Mesenchymal stem cell (in vitro differentiated cells and primary cell): ENCODE data around the gene MED13L.

Experiments
- DNase-seq: peaks from one replicate; pipeline ENCODE4 v3.0.0-alpha.2; 2013
- H2AFZ ChIP-seq: one replicate; pipeline ENCODE4 v1.6.1; 2013; ENCODE audit warnings: low read depth, mild to moderate bottlenecking, control low read depth, inconsistent platforms, low read length, moderate library complexity
- H2AK5ac ChIP-seq: 2 replicates; pipeline ENCODE4 v1.6.1; 2013; ENCODE audit warnings: low read length, moderate library complexity, mild to moderate bottlenecking, inconsistent platforms; ENCODE audit not compliant: severe bottlenecking
- H2BK120ac ChIP-seq: one replicate; pipeline ENCODE4 v1.6.1; 2013; ENCODE audit warnings: low read depth, mild to moderate bottlenecking, inconsistent platforms, low read length, moderate library complexity
- H2BK12ac ChIP-seq, 2 experiments: one replicate each; pipeline ENCODE4 v1.6.1; 2013; ENCODE audit warnings: inconsistent platforms in 2 of 2, low read length in 2 of 2, mild to moderate bottlenecking in 2 of 2, moderate library complexity in 2 of 2, control low read depth in 1 of 2
- H2BK15ac ChIP-seq: one replicate; pipeline ENCODE4 v1.6.1; 2013; ENCODE audit warnings: mild to moderate bottlenecking, low read depth, inconsistent platforms; ENCODE audit not compliant: poor library complexity, severe bottlenecking
- H2BK5ac ChIP-seq: 2 replicates; pipeline ENCODE4 v1.6.1; 2013; ENCODE audit warnings: low read depth, mild to moderate bottlenecking, low read length, control low read depth, inconsistent platforms; ENCODE audit not compliant: poor library complexity, severe bottlenecking
- H3K14ac ChIP-seq, 2 experiments: one replicate each; pipeline ENCODE4 v1.6.1; 2013; ENCODE audit warnings: inconsistent platforms in 2 of 2, low read length in 2 of 2, control low read depth in 1 of 2, mild to moderate bottlenecking in 1 of 2, moderate library complexity in 1 of 2
- H3K18ac ChIP-seq, 2 experiments: one replicate each; pipeline ENCODE4 v1.6.1; 2013; ENCODE audit warnings: inconsistent platforms in 2 of 2, low read length in 2 of 2, control low read depth in 1 of 2, low read depth in 1 of 2, mild to moderate bottlenecking in 1 of 2
- H3K23ac ChIP-seq, 2 experiments: one replicate each; pipeline ENCODE4 v1.6.1; 2013; ENCODE audit warnings: inconsistent platforms in 2 of 2, low read length in 2 of 2, mild to moderate bottlenecking in 2 of 2, moderate library complexity in 2 of 2, control low read depth in 1 of 2
- H3K27ac ChIP-seq: 2 replicates; pipeline ENCODE4 v1.5.1; 2013; ENCODE audit warnings: mild to moderate bottlenecking, moderate library complexity, low read length, control low read depth, inconsistent platforms; ENCODE audit not compliant: poor library complexity, severe bottlenecking
- H3K27me3 ChIP-seq, 2 experiments: 2 replicates each; pipeline versions ENCODE4 v1.6.1 to v1.7.0; 2013; ENCODE audit warnings: low read length in 2 of 2, mild to moderate bottlenecking in 2 of 2, moderate library complexity in 2 of 2, control low read depth in 1 of 2, inconsistent platforms in 1 of 2; ENCODE audit not compliant: control insufficient read depth in 1 of 2, insufficient read depth in 1 of 2
- H3K36me3 ChIP-seq, 2 experiments: 2 replicates each; pipeline versions ENCODE4 v1.6.1 to v1.7.0; 2013; ENCODE audit warnings: low read length in 2 of 2, control low read depth in 1 of 2, inconsistent platforms in 1 of 2, low read depth in 1 of 2, mild to moderate bottlenecking in 1 of 2; ENCODE audit not compliant: insufficient read depth in 2 of 2, control insufficient read depth in 1 of 2
- H3K4ac ChIP-seq, 2 experiments: one replicate each; pipeline ENCODE4 v1.6.1; 2013; ENCODE audit warnings: inconsistent platforms in 2 of 2, low read length in 2 of 2, mild to moderate bottlenecking in 2 of 2, moderate library complexity in 2 of 2, control low read depth in 1 of 2, low read depth in 1 of 2
- H3K4me1 ChIP-seq: 2 replicates; pipeline ENCODE4 v1.6.1; 2013; ENCODE audit warnings: low read depth, low read length, control low read depth; ENCODE audit not compliant: control insufficient read depth, insufficient read depth
- H3K4me2 ChIP-seq: 2 replicates; pipeline ENCODE4 v1.6.1; 2013; ENCODE audit warnings: low read length, mild to moderate bottlenecking, inconsistent platforms; ENCODE audit not compliant: poor library complexity, severe bottlenecking
- H3K4me3 ChIP-seq, 2 experiments: 2 replicates each; pipeline versions ENCODE4 v1.5.1 to v1.7.0; 2013; ENCODE audit warnings: low read length in 2 of 2, mild to moderate bottlenecking in 2 of 2, control low read depth in 1 of 2, low read depth in 1 of 2; ENCODE audit not compliant: insufficient read depth in 1 of 2
- H3K79me1 ChIP-seq: replicated peaks from 2 replicates; pipeline ENCODE4 v1.6.1; 2013; ENCODE audit warnings: mild to moderate bottlenecking, control low read depth, low read length, inconsistent platforms; ENCODE audit not compliant: poor library complexity, severe bottlenecking
- H3K9ac ChIP-seq: 2 replicates; pipeline ENCODE4 v1.7.0; 2013; ENCODE audit warnings: mild to moderate bottlenecking, low read length, moderate library complexity
- H3K9me3 ChIP-seq: 2 replicates; pipeline ENCODE4 v1.7.0; 2013; ENCODE audit warnings: mild to moderate bottlenecking, low read length; ENCODE audit not compliant: control insufficient read depth
- H4K8ac ChIP-seq: one replicate; pipeline ENCODE4 v1.6.1; 2013; ENCODE audit warnings: inconsistent platforms, mild to moderate bottlenecking, low read length, moderate library complexity
- H4K91ac ChIP-seq: one replicate; pipeline ENCODE4 v1.6.1; 2013; ENCODE audit warnings: mild to moderate bottlenecking, low read length, inconsistent platforms
- WGBS: methylation state at CpG from one replicate; pipeline ENCODE4 v1.1.7; 2013; ENCODE audit warnings: mixed read lengths; 5-methylcytosine and 5-hydroxymethylcytosine counted together

The MED13L gene

GRCh38 chr12:116090516-116090915, 187.0 kb downstream of the MED13L start:
- Histone ChIP-seq H3K79me1 (peaks cover 13% of the 10 kb centered on the region), H4K91ac (no peak overlapping the region), H3K9me3 (no peaks in the 10 kb centered on the region), H3K4me2 (no peak overlapping the region), H3K27ac (no peak overlapping the region), H2BK15ac (no peak overlapping the region), H2BK120ac (no peak overlapping the region), H3K23ac (no peak overlapping the region), H2AK5ac (no peak overlapping the region), H2BK12ac (no peak overlapping the region), H3K9ac (no peak overlapping the region), H4K8ac (no peak overlapping the region), H2BK5ac (no peak overlapping the region), H3K18ac (no peak overlapping the region), H3K4me1 (peaks cover 5% of the 10 kb centered on the region), H2AFZ (no peak overlapping the region), H3K4ac (no peak overlapping the region), H3K36me3 (peaks cover 0 to 26% of the 10 kb centered on the region in 2 experiments), H3K14ac (no peak overlapping the region), H3K27me3 (no peaks in the 10 kb centered on the region), H3K4me3 (no peak overlapping the region)
- WGBS = 100% methylated on average over 4 of the region's 4 CpGs
- DNase-seq = no peak

DNA sequence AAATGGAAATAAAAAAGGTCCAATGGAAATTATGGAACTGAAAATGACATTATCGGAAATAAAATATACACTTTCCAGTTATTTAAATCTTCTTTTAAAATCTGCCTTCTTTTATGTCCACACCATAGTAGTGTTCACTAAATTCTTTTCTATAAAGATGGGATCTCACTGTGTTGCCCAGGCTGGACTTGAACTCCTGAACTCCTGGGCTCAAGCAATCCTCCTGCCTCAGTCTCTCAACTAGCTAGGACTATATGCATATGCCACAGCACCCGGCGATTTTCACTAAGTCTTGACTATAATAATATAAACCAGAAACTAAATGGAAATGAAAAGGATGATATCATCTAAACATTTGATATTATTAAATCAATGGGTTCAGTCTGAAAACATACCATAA, 188.4 kb downstream of the MED13L start:
- Histone ChIP-seq H3K27me3 (no peaks in the 10 kb centered on the region), H2BK12ac (no peak overlapping the region), H3K9ac (no peak overlapping the region), H3K23ac (no peak overlapping the region), H2BK120ac (no peak overlapping the region), H3K27ac (no peak overlapping the region), H4K8ac (no peak overlapping the region), H4K91ac (no peak overlapping the region), H3K79me1 (peaks cover 9% of the 10 kb centered on the region), H2AFZ (no peak overlapping the region), H2BK15ac (no peak overlapping the region), H3K4ac (no peak overlapping the region), H3K9me3 (no peaks in the 10 kb centered on the region), H3K14ac (no peak overlapping the region), H3K18ac (no peak overlapping the region), H3K36me3 (peaks cover 0 to 14% of the 10 kb centered on the region in 2 experiments), H2BK5ac (no peak overlapping the region), H3K4me3 (no peak overlapping the region), H3K4me2 (no peak overlapping the region), H2AK5ac (no peak overlapping the region), H3K4me1 (peaks cover 5% of the 10 kb centered on the region)
- no CpG with 5 or more reads among the region's 3 CpGs for WGBS
- no peak for DNase-seq

DNA sequence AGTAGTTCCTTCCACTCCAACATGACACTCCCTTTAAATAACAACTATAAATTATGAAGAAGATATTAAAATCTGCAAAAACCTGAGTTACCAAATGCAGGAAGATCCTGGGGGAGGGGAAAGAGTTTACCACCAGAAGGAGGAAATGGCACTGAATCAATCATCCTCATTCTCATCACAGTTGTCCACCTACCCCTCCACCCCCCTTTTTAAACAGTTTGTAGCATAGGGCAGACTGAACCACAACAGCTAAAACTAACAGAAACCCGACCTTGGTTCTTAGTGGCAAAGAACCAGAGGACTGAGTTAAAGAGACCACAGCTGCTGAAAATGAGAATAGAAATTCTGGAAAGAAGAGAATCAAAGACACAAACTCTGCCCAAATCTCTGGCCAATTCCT, 189.5 kb downstream of the MED13L start:
- WGBS = no CpG with 5 or more reads among the region's 1 CpG
- Histone ChIP-seq H2BK12ac (no peak overlapping the region), H3K79me1 (peaks cover 13% of the 10 kb centered on the region), H3K36me3 (peaks cover 0 to 22% of the 10 kb centered on the region in 2 experiments), H3K4me3 (no peak overlapping the region), H2BK15ac (no peak overlapping the region), H3K4ac (no peak overlapping the region), H2AK5ac (no peak overlapping the region), H3K9me3 (no peaks in the 10 kb centered on the region), H3K27me3 (no peaks in the 10 kb centered on the region), H2BK120ac (no peak overlapping the region), H3K18ac (no peak overlapping the region), H4K91ac (no peak overlapping the region), H3K4me2 (no peak overlapping the region), H3K27ac (no peak overlapping the region), H3K23ac (no peak overlapping the region), H3K9ac (no peak overlapping the region), H2BK5ac (no peak overlapping the region), H4K8ac (peak overlapping the region; percentile 19), H3K4me1 (peaks cover 5% of the 10 kb centered on the region), H2AFZ (no peak overlapping the region), H3K14ac (no peak overlapping the region)
- no peak for DNase-seq

- Histone ChIP-seq H4K8ac (no peak overlapping the region), H2BK5ac (no peak overlapping the region), H3K4me2 (no peak overlapping the region), H2BK12ac (peak overlapping the region in 1 of 2 experiments; percentile 42), H3K14ac (peak overlapping the region in 1 of 2 experiments; percentile 28), H2BK120ac (no peak overlapping the region), H3K27me3 (no peaks in the 10 kb centered on the region), H3K9me3 (no peaks in the 10 kb centered on the region), H3K4me3 (no peak overlapping the region), H2AK5ac (no peak overlapping the region), H3K9ac (no peak overlapping the region), H3K18ac (no peak overlapping the region), H2AFZ (no peak overlapping the region), H3K27ac (no peak overlapping the region), H3K36me3 (peaks cover 0 to 24% of the 10 kb centered on the region in 2 experiments), H2BK15ac (no peak overlapping the region), H3K23ac (no peak overlapping the region), H3K4me1 (peaks cover 5% of the 10 kb centered on the region), H3K4ac (no peak overlapping the region), H4K91ac (no peak overlapping the region), H3K79me1 (peaks cover 13% of the 10 kb centered on the region)
- 90% methylated on average over 3 of the region's 3 CpGs for WGBS
- no peak for DNase-seq
Observed at GRCh38 chr12:116087399-116087798, 190.1 kb downstream of the MED13L start.
